DND-41 (cell line): ENCODE data around the gene SLC30A10.

Source experiments
- ATAC-seq: fragments of 200-7000 bp; cut with Tn5 transposase; 3 replicates; pipeline ENCODE4 v1.9.1; 2021; ENCODE audit warnings: low read depth; ENCODE audit not compliant: insufficient read depth
- DNase-seq: peaks from one replicate; pipeline ENCODE4 v3.0.0-alpha.2; 2020
- H2AFZ ChIP-seq: 2 replicates; pipeline ENCODE4 v1.6.0; 2012; ENCODE audit warnings: low read depth, low read length
- H3K27ac ChIP-seq: 2 replicates; pipeline ENCODE4 v1.5.1; 2012; ENCODE audit warnings: low read length, inconsistent platforms
- H3K27me3 ChIP-seq: fragments of 200-600 bp; sonication (generic); 2 replicates; pipeline ENCODE4 v1.6.0; 2012; ENCODE audit warnings: low read length, mild to moderate bottlenecking, inconsistent platforms; ENCODE audit not compliant: insufficient read depth, poor library complexity
- H3K36me3 ChIP-seq: 2 replicates; pipeline ENCODE4 v1.5.1; 2012; ENCODE audit warnings: low read length, inconsistent platforms; ENCODE audit not compliant: insufficient read depth
- H3K4me1 ChIP-seq: 2 replicates; pipeline ENCODE4 v1.5.1; 2012; ENCODE audit warnings: mild to moderate bottlenecking, low read length; ENCODE audit not compliant: insufficient read depth
- H3K4me2 ChIP-seq: 2 replicates; pipeline ENCODE4 v1.6.0; 2012; ENCODE audit warnings: mild to moderate bottlenecking, moderate library complexity, low read length, inconsistent platforms; ENCODE audit not compliant: insufficient read depth
- H3K4me3 ChIP-seq, 2 experiments: fragments of 200-600 bp in 1 of 2; shearing (Covaris generic) in 1 of 2; 2 replicates each; pipeline ENCODE4 v1.5.1; 2012 to 2016; ENCODE audit warnings: inconsistent platforms in 2 of 2, low read length in 2 of 2, mild to moderate bottlenecking in 2 of 2, low read depth in 1 of 2, moderate library complexity in 1 of 2
- H3K79me2 ChIP-seq: 2 replicates; pipeline ENCODE4 v1.6.0; 2012; ENCODE audit warnings: low read length, inconsistent platforms; ENCODE audit not compliant: insufficient read depth
- H3K9ac ChIP-seq: 2 replicates; pipeline ENCODE4 v1.6.0; 2012; ENCODE audit warnings: low read depth, mild to moderate bottlenecking, inconsistent platforms, low read length, moderate library complexity
- H3K9me3 ChIP-seq: 2 replicates; pipeline ENCODE4 v1.5.1; 2012; ENCODE audit warnings: low read length, moderate library complexity, mild to moderate bottlenecking, inconsistent platforms; ENCODE audit not compliant: insufficient read depth, severe bottlenecking
- H4K20me1 ChIP-seq: 2 replicates; pipeline ENCODE4 v1.6.0; 2012; ENCODE audit warnings: low read length; ENCODE audit not compliant: insufficient read depth
- CTCF ChIP-seq: IDR thresholded peaks from 2 replicates; pipeline ENCODE4 v1.5.1; 2012; ENCODE audit warnings: borderline replicate concordance, low read length, moderate library complexity, mild to moderate bottlenecking; ENCODE audit not compliant: poor library complexity, severe bottlenecking; ENCODE audit errors: extremely low read depth
- EZH2 ChIP-seq: IDR thresholded peaks from 3 replicates; pipeline ENCODE4 v1.6.1; 2012; ENCODE audit warnings: borderline replicate concordance, low read depth, mild to moderate bottlenecking, moderate library complexity, low read length, inconsistent platforms; ENCODE audit not compliant: severe bottlenecking

SLC30A10 gene

GRCh38 chr1:219966071-219966349 lies 37.7 kb upstream of the SLC30A10 start:
- Histone ChIP-seq H3K9ac (no peak overlapping the region), H3K4me2 (no peak overlapping the region), H3K4me1 (no peaks in the 10 kb centered on the region), H3K27ac (no peak overlapping the region), H3K36me3 (peaks cover 29% of the 10 kb centered on the region), H3K79me2 (no peaks in the 10 kb centered on the region), H3K4me3 (no peak overlapping the region), H4K20me1 (no peaks in the 10 kb centered on the region), H3K27me3 (no peaks in the 10 kb centered on the region), H3K9me3 (no peaks in the 10 kb centered on the region), H2AFZ (no peak overlapping the region)
- TF ChIP-seq EZH2 (no peak), CTCF (no peak)
- ATAC-seq (no peak), DNase-seq (no peak)

GRCh38 chr1:219965285-219966070 lies 37.1 kb upstream of the SLC30A10 start:
- H4K20me1 ChIP-seq = no peaks in the 10 kb centered on the region
- H3K4me1 ChIP-seq = no peaks in the 10 kb centered on the region
- H3K27ac ChIP-seq = no peak overlapping the region
- no peak overlapping the region for H3K4me2 ChIP-seq
- no peak overlapping the region for H3K9ac ChIP-seq
- H2AFZ ChIP-seq = no peak overlapping the region
- H3K36me3 ChIP-seq = peaks cover 24% of the 10 kb centered on the region
- no peaks in the 10 kb centered on the region for H3K27me3 ChIP-seq
- H3K9me3 ChIP-seq = no peaks in the 10 kb centered on the region
- no peak overlapping the region for H3K4me3 ChIP-seq
- ATAC-seq (no peak), DNase-seq (no peak)
- no peaks in the 10 kb centered on the region for H3K79me2 ChIP-seq
- TF ChIP-seq EZH2 = no peak
- TF ChIP-seq CTCF = no peak

- no peak for TF ChIP-seq CTCF
- TF ChIP-seq EZH2 = no peak
- no peaks in the 10 kb centered on the region for H3K9me3 ChIP-seq
- H2AFZ ChIP-seq = no peak overlapping the region
- no peaks in the 10 kb centered on the region for H3K79me2 ChIP-seq
- H3K9ac ChIP-seq = no peak overlapping the region
- DNase-seq (no peak), ATAC-seq (no peak)
- H3K4me1 ChIP-seq = no peaks in the 10 kb centered on the region
- no peaks in the 10 kb centered on the region for H4K20me1 ChIP-seq
- H3K4me3 ChIP-seq = no peak overlapping the region
- peaks cover 6% of the 10 kb centered on the region; the same call in 1 of the 2 replicates for H3K36me3 ChIP-seq
- H3K27ac ChIP-seq = no peak overlapping the region
- no peaks in the 10 kb centered on the region for H3K27me3 ChIP-seq
- no peak overlapping the region for H3K4me2 ChIP-seq
These were observed 35.1 kb upstream of the SLC30A10 start for GRCh38 chr1:219963432-219963831.

GRCh38 chr1:219961684-219962083 lies 33.3 kb upstream of the SLC30A10 start:
- ATAC-seq = peak; percentile 9; the same call in 1 of the 3 replicates
- Histone ChIP-seq H3K4me2 (no peak overlapping the region), H3K9me3 (no peaks in the 10 kb centered on the region), H3K27ac (no peak overlapping the region), H2AFZ (no peak overlapping the region), H3K79me2 (no peaks in the 10 kb centered on the region), H4K20me1 (no peaks in the 10 kb centered on the region), H3K27me3 (no peaks in the 10 kb centered on the region), H3K36me3 (no peaks in the 10 kb centered on the region), H3K4me1 (no peaks in the 10 kb centered on the region), H3K4me3 (no peak overlapping the region), H3K9ac (no peak overlapping the region)
- no peak for DNase-seq
- TF ChIP-seq CTCF = no peak
